Gastroesophageal sphincter (tissue), 4 donors: Measurements from ENCODE around the gene NCKAP5. TPM values are rescaled to one million over a fixed set of nuclear protein-coding genes. Genes with fewer than 3 reads are reported as not detected.

Experiments used
- ATAC-seq: fragments of 150-250 bp; one replicate; pipeline ENCODE4 v1.9.1; 2016; ENCODE audit warnings: mild to moderate bottlenecking, moderate library complexity
- H3K27ac ChIP-seq, 4 donors: fragments of 200-600 bp; sonication (generic) in 3 of 4; 1 replicate in 3 of 4; 2 replicates in 1 of 4; pipeline ENCODE4 v1.5.1; 2016 to 2019
- H3K27me3 ChIP-seq: fragments of 200-600 bp; sonication (generic); one replicate; pipeline ENCODE4 v1.5.1; 2019
- H3K36me3 ChIP-seq, 2 donors: fragments of 200-600 bp; sonication (generic); one replicate each; pipeline ENCODE4 v1.5.1; 2019; ENCODE audit warnings: control low read depth in 1 of 2
- H3K4me1 ChIP-seq, 3 donors: fragments of 200-600 bp; sonication (generic); 1 replicate in 2 of 3; 2 replicates in 1 of 3; pipeline ENCODE4 v1.5.1; 2016 to 2019; ENCODE audit warnings: control low read depth in 2 of 3
- H3K4me3 ChIP-seq, 2 donors: fragments of 200-600 bp; sonication (generic); one replicate each; pipeline ENCODE4 v1.5.1; 2019; ENCODE audit warnings: mild to moderate bottlenecking in 1 of 2, moderate library complexity in 1 of 2
- H3K9me3 ChIP-seq, 3 donors: fragments of 200-600 bp; sonication (generic); one replicate each; pipeline ENCODE4 v1.5.1; 2017 to 2019; ENCODE audit warnings: control low read depth in 2 of 3
- EP300 ChIP-seq: sonication (generic); formaldehyde crosslinking; IDR thresholded peaks from one replicate; pipeline ENCODE4 v1.6.1; 2017; ENCODE audit warnings: antibody characterized with exemption, mild to moderate bottlenecking
- POLR2A ChIP-seq, 2 donors: fragments of 450-650 bp; IDR thresholded peaks; one replicate each; pipeline ENCODE4 v1.6.1; 2017; ENCODE audit warnings: antibody characterized with exemption in 2 of 2, mild to moderate bottlenecking in 2 of 2, moderate library complexity in 1 of 2
- POLR2AphosphoS5 ChIP-seq: sonication (generic); formaldehyde crosslinking; IDR thresholded peaks from one replicate; pipeline ENCODE4 v1.6.1; 2017; ENCODE audit warnings: antibody characterized with exemption
- WGBS, 2 donors: methylation state at CpG; one replicate each; pipeline ENCODE4 v1.1.5; 2018; ENCODE audit warnings: low coverage in 1 of 2; 5-methylcytosine and 5-hydroxymethylcytosine counted together
- total RNA-seq, 4 donors: library from RNA; depleted of rRNA; stranded (reverse); fragments of >200 nt; gene quantifications; one replicate each; pipeline ENCODE4 v1.1.0, GENCODE V29; 2016
- TF ChIP-seq, protein P1 (sequence below), 4 experiments: fragments of 200-600 bp in 2 of 4; fragments of 450-650 bp in 2 of 4; sonication (generic) in 1 of 4; IDR thresholded peaks; one replicate each; pipeline ENCODE4 v1.5.1; 2017 to 2019; ENCODE audit warnings: antibody characterized with exemption in 4 of 4, mild to moderate bottlenecking in 2 of 4, moderate library complexity in 2 of 4

The NCKAP5 gene
- total RNA-seq, 4 donors from 2014 or later, result 0.16 to 0.57 (median 0.33) TPM

DNA sequence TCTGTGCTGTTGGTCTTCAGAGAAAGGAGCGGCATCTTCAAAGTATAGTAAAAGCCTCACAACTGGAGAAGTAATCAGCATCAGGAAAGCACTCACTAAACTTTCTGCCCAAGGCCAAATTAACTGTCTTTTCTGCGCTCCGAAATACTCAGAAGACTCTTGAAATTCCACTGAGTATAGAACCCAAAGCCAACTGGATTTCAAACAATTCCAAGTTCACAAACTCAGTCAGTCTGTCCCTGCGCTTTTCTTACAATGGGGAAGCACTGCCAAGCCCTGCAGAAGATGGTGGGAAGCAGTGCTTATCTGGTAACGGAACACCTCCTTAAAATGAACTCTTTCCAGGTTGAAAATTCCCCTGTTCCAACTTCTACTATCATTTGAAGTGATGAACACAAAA lies 193.5 kb downstream of the NCKAP5 start:
- TF ChIP-seq POLR2A (IDR thresholded peaks at IDR 0.05) (no peak), EP300 (no peak), POLR2AphosphoS5 (no peak)
- TF ChIP-seq, protein P1, sequence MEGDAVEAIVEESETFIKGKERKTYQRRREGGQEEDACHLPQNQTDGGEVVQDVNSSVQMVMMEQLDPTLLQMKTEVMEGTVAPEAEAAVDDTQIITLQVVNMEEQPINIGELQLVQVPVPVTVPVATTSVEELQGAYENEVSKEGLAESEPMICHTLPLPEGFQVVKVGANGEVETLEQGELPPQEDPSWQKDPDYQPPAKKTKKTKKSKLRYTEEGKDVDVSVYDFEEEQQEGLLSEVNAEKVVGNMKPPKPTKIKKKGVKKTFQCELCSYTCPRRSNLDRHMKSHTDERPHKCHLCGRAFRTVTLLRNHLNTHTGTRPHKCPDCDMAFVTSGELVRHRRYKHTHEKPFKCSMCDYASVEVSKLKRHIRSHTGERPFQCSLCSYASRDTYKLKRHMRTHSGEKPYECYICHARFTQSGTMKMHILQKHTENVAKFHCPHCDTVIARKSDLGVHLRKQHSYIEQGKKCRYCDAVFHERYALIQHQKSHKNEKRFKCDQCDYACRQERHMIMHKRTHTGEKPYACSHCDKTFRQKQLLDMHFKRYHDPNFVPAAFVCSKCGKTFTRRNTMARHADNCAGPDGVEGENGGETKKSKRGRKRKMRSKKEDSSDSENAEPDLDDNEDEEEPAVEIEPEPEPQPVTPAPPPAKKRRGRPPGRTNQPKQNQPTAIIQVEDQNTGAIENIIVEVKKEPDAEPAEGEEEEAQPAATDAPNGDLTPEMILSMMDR (IDR thresholded peaks at IDR 0.05), result no peak
- Histone ChIP-seq H3K9me3 (no peaks in the 10 kb centered on the region), H3K27ac (no peak overlapping the region), H3K27me3 (no peaks in the 10 kb centered on the region), H3K4me3 (no peak overlapping the region), H3K4me1 (peaks cover 0 to 4% (median 0%) of the 10 kb centered on the region in 3 donors), H3K36me3 (no peaks in the 10 kb centered on the region)
- no peak for ATAC-seq
- 72 to 88% methylated on average over 5 of the region's 5 CpGs for WGBS, 2 donors

- TF ChIP-seq, protein P1 (IDR thresholded peaks at IDR 0.05), result no peak
- no peak for TF ChIP-seq POLR2AphosphoS5
- no peak for TF ChIP-seq EP300
- TF ChIP-seq POLR2A (IDR thresholded peaks at IDR 0.05), result no peak
- Histone ChIP-seq H3K4me1 (no peaks in the 10 kb centered on the region), H3K27me3 (no peaks in the 10 kb centered on the region), H3K9me3 (no peaks in the 10 kb centered on the region), H3K36me3 (no peaks in the 10 kb centered on the region), H3K27ac (no peak overlapping the region), H3K4me3 (no peak overlapping the region)
- ATAC-seq, result no peak
- WGBS, 2 donors, result 84 to 90% methylated on average over 3 of the region's 3 CpGs
Measured at GRCh38 chr2:133371286-133371685, 197.0 kb downstream of the NCKAP5 start.

DNA sequence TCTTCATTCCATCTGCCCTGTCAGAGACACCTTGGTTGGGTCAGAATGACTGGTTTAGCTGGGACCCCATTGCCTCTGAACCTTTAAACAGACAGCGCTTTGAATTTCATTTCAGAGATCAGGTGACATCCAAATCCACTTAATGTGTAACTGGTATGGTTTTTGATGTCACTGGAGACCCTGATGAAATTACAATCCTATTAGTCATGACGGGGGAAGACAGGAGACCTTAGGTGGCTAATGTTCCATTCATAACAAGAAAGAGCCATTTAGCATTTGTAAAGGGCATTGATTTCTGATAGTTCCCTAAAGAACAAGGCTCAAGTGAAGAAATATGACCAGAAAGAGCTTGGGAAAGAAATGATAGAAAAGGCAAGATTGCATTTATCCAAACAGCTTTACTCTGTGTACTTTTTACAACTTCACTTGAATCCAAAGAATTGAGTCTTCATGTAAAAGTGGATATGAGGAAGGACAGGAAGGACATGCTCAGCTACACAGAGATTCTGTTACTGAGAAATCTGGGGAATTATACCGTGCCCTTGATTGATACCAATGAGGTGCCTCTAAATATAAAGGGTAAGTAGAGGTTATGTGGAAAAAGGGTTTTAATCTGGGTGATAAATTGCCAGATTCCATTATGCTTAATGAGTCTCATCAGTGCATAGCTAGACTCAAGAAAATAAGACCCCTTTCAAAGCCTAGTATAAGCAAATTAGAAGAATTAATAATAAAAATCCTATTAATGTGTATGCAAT lies 198.2 kb downstream of the NCKAP5 start:
- no peak for ATAC-seq
- H3K27me3 ChIP-seq, result no peaks in the 10 kb centered on the region
- no peak overlapping the region for H3K4me3 ChIP-seq
- no peaks in the 10 kb centered on the region for H3K4me1 ChIP-seq
- no peak for TF ChIP-seq EP300
- TF ChIP-seq, protein P1 (IDR thresholded peaks at IDR 0.05), result no peak
- TF ChIP-seq POLR2A (IDR thresholded peaks at IDR 0.05), result no peak
- TF ChIP-seq POLR2AphosphoS5, result no peak
- H3K36me3 ChIP-seq, result no peaks in the 10 kb centered on the region
- H3K9me3 ChIP-seq, result no peaks in the 10 kb centered on the region
- 59 to 82% methylated on average over 3 of the region's 3 CpGs for WGBS, 2 donors
- no peak overlapping the region for H3K27ac ChIP-seq

DNA sequence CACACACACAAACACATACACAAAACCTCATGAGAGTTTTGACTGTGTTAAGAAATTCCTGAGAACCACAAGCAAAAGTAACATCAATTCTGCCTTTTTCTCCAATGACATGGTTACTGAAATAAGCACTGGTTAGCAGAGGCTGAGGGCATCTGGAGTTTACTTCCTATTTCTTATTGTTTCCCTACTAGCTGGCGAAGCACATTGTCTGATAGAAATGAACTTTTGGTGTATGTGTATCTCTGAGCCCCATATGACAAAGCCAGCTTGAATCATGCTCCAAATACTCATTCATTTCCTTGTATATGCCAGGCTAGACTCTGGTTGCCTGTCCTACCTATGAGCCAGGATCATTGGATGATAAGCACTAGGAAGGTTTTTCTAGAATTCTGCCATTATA lies 203.1 kb downstream of the NCKAP5 start:
- H3K9me3 ChIP-seq, result no peaks in the 10 kb centered on the region
- no peaks in the 10 kb centered on the region for H3K36me3 ChIP-seq
- no peak for ATAC-seq
- TF ChIP-seq EP300 (no peak), POLR2A (IDR thresholded peaks at IDR 0.05) (no peak), POLR2AphosphoS5 (no peak)
- TF ChIP-seq, protein P1 (IDR thresholded peaks at IDR 0.05), result no peak
- no peaks in the 10 kb centered on the region for H3K27me3 ChIP-seq
- no peaks in the 10 kb centered on the region for H3K4me1 ChIP-seq
- no peak overlapping the region for H3K4me3 ChIP-seq
- no peak overlapping the region for H3K27ac ChIP-seq
- 63 to 86% methylated on average over 1 of the region's 1 CpG for WGBS, 2 donors

- Histone ChIP-seq H3K9me3 (no peaks in the 10 kb centered on the region), H3K4me1 (no peaks in the 10 kb centered on the region), H3K36me3 (no peaks in the 10 kb centered on the region), H3K27ac (no peak overlapping the region), H3K4me3 (no peak overlapping the region), H3K27me3 (no peaks in the 10 kb centered on the region)
- no peak for TF ChIP-seq POLR2A (IDR thresholded peaks at IDR 0.05)
- no peak for TF ChIP-seq POLR2AphosphoS5
- TF ChIP-seq, protein P1 (IDR thresholded peaks at IDR 0.05), result no peak
- no peak for TF ChIP-seq EP300
- WGBS, 2 donors, result 57 to 74% methylated on average over 2 to 3 of the region's 3 CpGs
- no peak for ATAC-seq
Measured at GRCh38 chr2:133364636-133365035, 203.6 kb downstream of the NCKAP5 start.
